VCaP (cell line): ENCODE results near the gene GPR171.

Source experiments
- H3K27ac ChIP-seq: fragments of 450-650 bp; 2 replicates; pipeline ENCODE4 v1.5.1; 2017
- CTCF ChIP-seq: fragments of 450-650 bp; conservative IDR thresholded peaks from 2 replicates; pipeline ENCODE4 v1.5.1; 2017; ENCODE audit warnings: mild to moderate bottlenecking, moderate library complexity

The GPR171 gene

GRCh38 chr3:151224268-151224866, 21.4 kb upstream of the GPR171 start:
- H3K27ac ChIP-seq = no peak overlapping the region
- TF ChIP-seq CTCF = no peak

GRCh38 chr3:151219056-151219455, 16.0 kb upstream of the GPR171 start:
- no peak for TF ChIP-seq CTCF
- no peak overlapping the region for H3K27ac ChIP-seq

- no peak for TF ChIP-seq CTCF
- H3K27ac ChIP-seq = no peak overlapping the region
Observed at GRCh38 chr3:151218136-151218535, 15.1 kb upstream of the GPR171 start.

GRCh38 chr3:151216641-151217607, 13.9 kb upstream of the GPR171 start:
- no peak overlapping the region for H3K27ac ChIP-seq
- no peak for TF ChIP-seq CTCF

- TF ChIP-seq CTCF = no peak
- H3K27ac ChIP-seq = no peak overlapping the region
Observed at GRCh38 chr3:151214459-151214858, 11.4 kb upstream of the GPR171 start.

- no peak for TF ChIP-seq CTCF
- H3K27ac ChIP-seq = no peak overlapping the region
Observed at GRCh38 chr3:151213881-151214280, 10.9 kb upstream of the GPR171 start.

- H3K27ac ChIP-seq = no peak overlapping the region
- TF ChIP-seq CTCF = no peak
Observed at GRCh38 chr3:151213151-151213550, 10.1 kb upstream of the GPR171 start.
